ENCODE data around the gene CADM2.
"Not testable (repeated sequence)": the region's sequence is repeated elsewhere in the genome, so short reads cannot be mapped to it uniquely, and the experiment has no call there.

The CADM2 gene

DNA sequence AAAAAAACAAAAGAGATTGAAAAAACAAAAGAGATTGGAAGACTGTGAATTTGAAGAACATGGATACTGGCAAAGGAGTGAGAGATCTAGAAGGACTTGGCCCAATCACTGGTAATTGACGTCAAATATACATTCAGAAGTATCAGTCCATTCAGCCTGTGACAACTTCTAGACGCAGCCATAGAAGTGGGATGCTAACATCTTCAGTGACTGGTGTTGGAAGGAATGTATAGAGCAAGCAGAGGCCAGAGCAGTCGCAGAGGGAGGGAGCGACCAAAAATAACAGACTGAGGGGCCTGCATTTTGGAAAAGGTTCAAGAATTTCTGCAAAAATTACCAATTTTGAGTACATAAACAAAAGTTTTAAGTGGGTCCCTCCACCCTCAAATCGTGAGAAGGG, 473.3 kb downstream of the CADM2 start:
- Mint-ChIP-seq H3K4me3 (no peak overlapping the region), H3K9me3 (ENCODE audit: low read depth) (peaks cover 10% of the 10 kb centered on the region), H3K27me3 (no peaks in the 10 kb centered on the region), H3K36me3 (no peaks in the 10 kb centered on the region), H3K4me1 (ENCODE audit: low read depth) (no peaks in the 10 kb centered on the region), H3K27ac (no peak overlapping the region)

DNA sequence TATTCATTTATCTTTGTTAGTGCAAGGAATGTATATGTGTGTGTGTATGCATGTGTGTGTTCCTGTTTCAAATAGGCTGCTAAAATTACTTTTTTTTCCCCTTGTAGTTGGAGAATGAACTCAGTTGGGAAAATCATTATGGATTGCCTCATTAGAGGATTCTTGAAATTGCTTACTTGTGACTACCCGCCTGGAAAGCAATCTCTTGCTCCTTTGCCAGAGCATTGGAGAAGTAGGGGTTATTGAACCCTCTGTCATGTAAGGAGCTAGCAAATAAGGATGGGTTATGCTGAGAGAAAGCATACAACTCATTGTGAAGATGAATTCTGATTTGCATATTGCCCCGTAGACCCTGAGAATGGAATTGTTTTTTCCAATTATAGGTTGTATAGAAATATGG, 474.5 kb downstream of the CADM2 start:
- H3K9me3 Mint-ChIP-seq (ENCODE audit: low read depth): peaks cover 10% of the 10 kb centered on the region
- no peaks in the 10 kb centered on the region for H3K36me3 Mint-ChIP-seq
- no peak overlapping the region for H3K4me3 Mint-ChIP-seq
- H3K4me1 Mint-ChIP-seq (ENCODE audit: low read depth): no peaks in the 10 kb centered on the region
- no peaks in the 10 kb centered on the region for H3K27me3 Mint-ChIP-seq
- no peak overlapping the region for H3K27ac Mint-ChIP-seq

DNA sequence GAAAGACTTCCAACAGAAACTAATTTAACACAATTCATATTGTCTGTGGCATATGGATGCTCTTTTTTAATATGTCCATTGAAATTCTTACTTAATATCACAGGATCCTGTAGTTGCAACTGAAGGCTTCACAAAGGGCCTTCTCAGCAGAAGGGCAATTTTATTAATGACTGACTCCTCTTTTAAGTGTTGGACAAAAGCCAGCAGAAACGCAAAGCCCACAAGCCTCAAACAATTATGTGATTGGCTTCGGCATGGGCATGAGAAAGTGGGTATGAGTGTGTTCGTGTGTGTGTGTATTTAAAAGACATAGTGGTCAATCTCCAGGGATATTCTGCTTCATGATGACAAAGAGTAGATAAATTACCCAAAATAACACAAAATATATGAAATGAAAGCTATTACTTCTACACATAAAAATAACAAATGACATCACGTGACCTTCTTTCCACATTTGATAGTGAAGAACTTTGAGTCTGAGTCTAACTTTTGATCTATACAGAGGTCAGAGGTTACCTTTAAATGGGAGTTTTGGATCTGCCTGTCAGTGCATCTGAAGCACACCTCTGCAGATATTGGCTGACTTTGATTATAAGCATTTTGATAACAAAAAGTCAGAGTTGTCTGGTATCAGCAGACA, 496.9 kb downstream of the CADM2 start:
- Mint-ChIP-seq H3K4me3 (no peak overlapping the region), H3K9me3 (ENCODE audit: low read depth) (no peaks in the 10 kb centered on the region), H3K36me3 (no peaks in the 10 kb centered on the region), H3K27ac (no peak overlapping the region), H3K4me1 (ENCODE audit: low read depth) (no peaks in the 10 kb centered on the region), H3K27me3 (no peaks in the 10 kb centered on the region)

DNA sequence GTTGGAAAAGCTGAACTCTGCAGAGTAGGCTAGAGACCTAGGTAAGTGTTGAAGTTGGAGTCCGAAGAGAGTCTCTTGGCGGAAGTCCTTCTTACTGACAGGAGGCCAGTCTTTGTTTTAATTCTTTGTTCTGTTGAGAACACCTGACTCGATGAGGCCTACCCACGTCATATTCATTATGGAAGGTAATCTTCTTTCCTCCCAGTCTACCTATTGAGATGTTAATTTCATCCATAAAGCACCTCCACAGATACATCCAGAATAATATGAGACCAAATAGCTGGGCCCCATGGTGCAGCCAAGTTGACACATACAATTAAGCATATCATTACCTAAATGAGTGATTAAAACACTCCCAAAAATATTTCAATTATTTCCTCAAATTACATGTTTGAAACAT, 515.5 kb downstream of the CADM2 start:
- Mint-ChIP-seq H3K27ac (no peak overlapping the region), H3K4me1 (ENCODE audit: low read depth) (no peaks in the 10 kb centered on the region)

DNA sequence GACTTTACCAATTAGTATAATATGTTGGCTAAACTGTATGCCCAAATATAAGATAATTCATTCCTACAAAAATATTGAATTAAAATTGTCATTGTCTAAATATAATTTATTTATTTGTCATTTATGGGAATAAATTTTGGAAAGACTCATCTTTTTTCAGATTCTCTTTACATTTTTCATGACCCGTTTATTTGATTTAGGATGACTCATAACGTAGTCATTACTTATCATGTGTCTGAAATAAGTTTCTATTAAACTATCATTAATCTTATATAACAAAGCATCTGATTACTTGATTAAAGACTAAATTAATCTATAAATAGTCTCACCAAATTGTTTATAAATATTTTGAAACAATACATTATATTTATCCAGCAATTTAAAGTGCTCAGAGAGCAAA, 516.6 kb downstream of the CADM2 start:
- Mint-ChIP-seq H3K27me3 (no peaks in the 10 kb centered on the region), H3K4me3 (no peak overlapping the region), H3K4me1 (ENCODE audit: low read depth) (no peaks in the 10 kb centered on the region), H3K36me3 (no peaks in the 10 kb centered on the region), H3K27ac (no peak overlapping the region), H3K9me3 (ENCODE audit: low read depth) (peaks cover 8% of the 10 kb centered on the region)

More for the DNA sequence above, 515.5 kb downstream of the CADM2 start:
- Mint-ChIP-seq H3K36me3 (no peaks in the 10 kb centered on the region), H3K9me3 (ENCODE audit: low read depth) (peaks cover 8% of the 10 kb centered on the region), H3K4me3 (no peak overlapping the region), H3K27me3 (no peaks in the 10 kb centered on the region)

DNA sequence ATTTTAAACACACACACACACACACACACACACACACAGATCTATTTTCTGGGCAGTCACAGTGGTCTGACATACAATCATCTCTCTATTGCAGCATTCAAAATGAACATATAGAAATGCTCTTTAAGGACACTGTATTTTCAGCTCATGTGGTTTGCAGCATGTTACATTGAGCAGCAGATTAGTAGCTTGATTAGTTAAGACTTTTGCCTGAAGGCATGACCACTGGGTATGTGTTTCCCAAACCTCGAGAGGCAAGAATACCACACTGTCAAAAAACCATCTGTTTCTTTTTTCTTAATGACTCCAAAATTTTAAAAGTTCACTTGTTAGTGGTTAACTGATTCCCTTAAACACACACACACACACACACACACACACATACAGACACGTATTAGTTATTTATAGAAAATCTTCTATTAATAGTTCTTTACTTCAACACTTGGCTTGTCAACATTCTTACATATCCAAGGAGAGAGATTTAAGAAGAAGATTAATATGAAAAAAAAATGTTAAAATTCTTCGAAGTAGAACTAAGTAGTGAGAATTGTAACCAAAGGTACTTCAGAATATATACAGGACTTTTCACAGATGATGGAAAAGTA, 518.2 kb downstream of the CADM2 start:
- peaks cover 4% of the 10 kb centered on the region for H3K9me3 Mint-ChIP-seq (ENCODE audit: low read depth)
- no peak overlapping the region for H3K4me3 Mint-ChIP-seq

DNA sequence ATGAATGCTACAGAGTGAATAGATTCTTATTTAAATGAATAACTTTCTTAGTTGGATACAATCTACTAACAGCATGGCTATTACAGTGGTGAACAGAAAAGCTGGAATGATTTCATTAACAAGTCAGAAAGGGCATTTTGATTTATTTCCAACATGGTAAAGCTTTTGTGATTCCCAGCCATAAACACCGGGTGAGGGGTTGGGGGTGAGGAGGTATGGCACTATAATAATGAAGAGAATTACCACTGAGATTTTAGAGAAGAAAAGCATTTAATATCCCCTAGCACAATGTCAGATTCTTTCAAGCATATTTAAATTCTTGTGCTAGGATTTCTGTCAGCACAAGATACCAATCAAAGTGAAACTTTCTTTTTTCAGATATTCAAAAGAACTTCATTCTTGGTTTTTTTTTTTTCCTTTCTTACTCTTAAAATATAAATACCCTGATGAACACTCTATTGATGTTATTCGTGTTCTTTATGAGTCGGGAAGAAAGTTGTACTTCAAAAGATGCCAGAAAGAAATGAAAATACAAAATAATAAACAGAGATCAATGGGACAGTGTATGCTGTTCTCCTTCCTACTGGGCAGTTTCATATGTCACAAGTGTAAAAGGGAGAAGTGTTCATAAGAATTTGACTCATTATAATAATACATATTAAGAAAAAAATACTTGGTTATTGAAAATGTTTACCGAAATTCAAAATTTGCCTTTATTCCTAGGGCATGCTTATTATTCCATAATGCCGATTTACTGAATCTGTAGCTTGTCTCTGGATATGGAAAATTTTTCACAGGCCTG, 522.8 kb downstream of the CADM2 start:
- Mint-ChIP-seq H3K27me3 (no peaks in the 10 kb centered on the region), H3K27ac (no peak overlapping the region), H3K9me3 (ENCODE audit: low read depth) (peaks cover 3% of the 10 kb centered on the region), H3K4me1 (ENCODE audit: low read depth) (no peaks in the 10 kb centered on the region), H3K36me3 (no peaks in the 10 kb centered on the region), H3K4me3 (no peak overlapping the region)

More for the DNA sequence above, 518.2 kb downstream of the CADM2 start:
- Mint-ChIP-seq H3K27me3 (no peaks in the 10 kb centered on the region), H3K36me3 (no peaks in the 10 kb centered on the region), H3K27ac (no peak overlapping the region), H3K4me1 (ENCODE audit: low read depth) (no peaks in the 10 kb centered on the region)

DNA sequence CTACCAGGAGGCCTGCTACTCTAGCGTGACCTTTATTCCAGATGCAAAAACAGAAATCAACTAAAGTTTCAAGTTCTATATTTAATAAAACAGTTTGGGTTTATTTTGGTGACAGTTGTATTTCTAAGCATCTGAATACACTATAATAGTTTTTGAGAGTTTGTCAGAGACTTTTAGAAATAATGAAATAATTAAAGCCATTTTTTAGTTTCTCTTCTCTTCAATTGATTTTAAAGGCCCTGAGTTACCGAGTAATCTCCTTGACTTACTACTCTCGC, 523.4 kb downstream of the CADM2 start:
- Mint-ChIP-seq H3K4me1 (ENCODE audit: low read depth) (no peaks in the 10 kb centered on the region), H3K27me3 (no peaks in the 10 kb centered on the region), H3K27ac (no peak overlapping the region), H3K9me3 (ENCODE audit: low read depth) (no peaks in the 10 kb centered on the region), H3K4me3 (no peak overlapping the region), H3K36me3 (no peaks in the 10 kb centered on the region)

DNA sequence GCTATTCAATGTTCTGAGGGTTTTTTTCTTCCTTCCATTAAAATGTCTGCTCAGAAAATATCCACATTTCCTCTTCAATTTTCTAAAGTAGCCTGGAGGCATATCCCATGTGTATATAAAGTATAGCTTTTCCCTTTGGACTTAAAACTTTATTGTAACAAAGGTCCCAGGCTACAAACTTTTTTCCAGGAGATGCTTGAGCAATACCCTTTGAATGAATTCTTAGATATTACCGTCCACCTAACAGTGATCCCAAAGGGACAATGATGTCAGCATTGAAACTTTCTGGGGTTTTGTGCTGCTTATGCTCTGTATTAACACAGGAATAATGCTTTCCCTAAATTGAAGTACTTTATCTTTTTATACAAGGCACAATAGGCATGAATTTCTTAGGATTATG, 525.2 kb downstream of the CADM2 start:
- Mint-ChIP-seq H3K27ac (no peak overlapping the region), H3K4me3 (no peak overlapping the region), H3K9me3 (ENCODE audit: low read depth) (no peaks in the 10 kb centered on the region), H3K4me1 (ENCODE audit: low read depth) (no peaks in the 10 kb centered on the region), H3K36me3 (no peaks in the 10 kb centered on the region), H3K27me3 (no peaks in the 10 kb centered on the region)

DNA sequence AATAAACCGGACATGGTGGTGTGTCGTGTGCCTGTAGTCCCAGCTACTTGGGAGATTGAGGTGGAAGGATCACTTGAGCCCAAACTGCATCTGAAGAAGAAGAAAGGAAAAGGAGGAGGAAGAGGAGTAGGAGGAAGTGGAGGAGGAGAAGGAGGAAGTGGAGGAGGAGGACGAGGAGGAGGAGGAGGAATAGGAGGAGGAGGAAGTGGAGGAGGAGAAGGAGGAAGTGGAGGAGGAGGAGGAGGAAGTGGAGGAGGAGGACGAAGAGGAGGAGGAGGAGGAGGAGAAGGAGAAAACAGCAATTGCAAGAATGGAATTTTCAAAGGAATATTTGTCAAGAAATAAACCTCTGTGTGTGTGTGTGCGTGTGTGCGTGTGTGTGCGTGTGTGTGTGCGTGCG, 528.6 kb downstream of the CADM2 start:
- Mint-ChIP-seq H3K27ac (no peak overlapping the region), H3K27me3 (no peaks in the 10 kb centered on the region), H3K36me3 (no peaks in the 10 kb centered on the region), H3K4me3 (no peak overlapping the region), H3K9me3 (ENCODE audit: low read depth) (no peaks in the 10 kb centered on the region), H3K4me1 (ENCODE audit: low read depth) (no peaks in the 10 kb centered on the region)

DNA sequence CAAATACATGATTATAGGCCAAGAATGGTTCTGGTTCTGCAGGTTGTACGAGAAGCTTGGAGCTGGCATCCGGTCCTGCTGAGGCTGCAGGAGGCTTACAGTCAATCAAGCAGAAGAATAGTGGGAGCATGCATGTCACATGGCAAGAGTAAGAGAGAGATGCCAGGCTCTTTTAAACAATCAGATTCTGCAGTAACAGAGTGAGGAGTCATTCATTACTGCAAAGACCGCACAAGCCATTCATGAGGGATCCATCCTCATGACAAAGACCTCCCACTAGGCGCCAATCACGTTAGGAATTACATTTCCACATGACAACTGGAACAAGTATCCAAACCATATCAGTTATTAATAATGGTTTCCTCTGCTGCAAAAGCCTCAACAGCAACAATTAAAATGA, 536.8 kb downstream of the CADM2 start:
- no peak overlapping the region for H3K27ac Mint-ChIP-seq
- H3K4me3 Mint-ChIP-seq: no peak overlapping the region
- H3K36me3 Mint-ChIP-seq: no peaks in the 10 kb centered on the region
- H3K4me1 Mint-ChIP-seq (ENCODE audit: low read depth): no peaks in the 10 kb centered on the region
- H3K9me3 Mint-ChIP-seq (ENCODE audit: low read depth): no peaks in the 10 kb centered on the region
- H3K27me3 Mint-ChIP-seq: no peaks in the 10 kb centered on the region

DNA sequence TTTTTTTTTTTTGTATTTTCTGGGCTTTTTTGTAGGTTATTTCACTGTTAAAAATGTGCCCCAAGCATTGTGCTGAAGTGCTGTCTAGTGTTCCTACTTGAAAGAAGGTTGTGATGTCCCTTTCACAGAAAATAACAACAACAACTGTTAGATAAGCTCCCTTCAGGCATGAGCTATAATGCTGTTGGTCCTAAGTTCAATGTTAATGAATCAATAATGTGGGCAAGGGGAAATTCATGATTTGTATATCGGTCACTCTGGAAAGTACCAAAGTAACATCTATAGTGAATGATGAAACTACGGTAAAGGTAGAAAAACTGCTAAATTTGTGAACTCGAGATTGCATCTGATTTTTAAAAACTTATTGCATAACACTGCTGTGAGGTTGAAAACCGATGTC, 539.4 kb downstream of the CADM2 start:
- no peak overlapping the region for H3K4me3 Mint-ChIP-seq
- no peaks in the 10 kb centered on the region for H3K27me3 Mint-ChIP-seq
- H3K9me3 Mint-ChIP-seq (ENCODE audit: low read depth): no peaks in the 10 kb centered on the region
- no peaks in the 10 kb centered on the region for H3K36me3 Mint-ChIP-seq
- H3K4me1 Mint-ChIP-seq (ENCODE audit: low read depth): no peaks in the 10 kb centered on the region
- H3K27ac Mint-ChIP-seq: no peak overlapping the region

DNA sequence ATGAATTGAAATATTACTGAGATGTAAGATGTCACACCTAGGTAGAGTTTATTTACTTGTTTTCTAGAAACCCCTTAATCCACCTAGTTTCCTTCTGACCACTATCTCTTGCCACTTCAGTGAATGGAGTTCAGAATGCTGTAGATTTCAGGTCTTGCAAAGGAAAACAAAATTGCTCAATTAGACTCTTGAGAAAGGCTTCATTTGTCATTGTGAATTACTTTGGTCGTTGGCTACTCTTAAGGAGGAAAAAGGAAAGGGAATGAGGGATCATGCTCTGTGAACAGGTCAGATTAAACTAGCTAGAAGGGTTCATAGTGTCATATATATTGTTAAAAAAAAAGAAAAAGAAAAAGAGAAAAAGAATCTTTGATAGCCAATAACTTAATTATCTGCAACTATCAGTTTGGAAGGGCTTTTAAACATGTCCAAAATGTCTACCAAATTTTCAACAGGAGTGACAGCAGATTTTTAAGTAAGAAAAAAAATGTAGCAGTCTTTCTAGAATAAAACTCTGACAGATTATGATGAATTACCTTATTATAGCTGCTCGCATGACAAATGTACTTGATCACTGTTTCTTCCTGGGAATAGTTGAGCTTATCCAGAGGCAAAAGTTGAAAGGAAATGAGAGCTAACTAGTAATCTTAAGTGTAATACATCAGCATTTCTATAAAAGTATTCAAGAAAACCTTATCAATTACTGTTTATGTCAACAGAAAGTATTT, 543.5 kb downstream of the CADM2 start:
- Mint-ChIP-seq H3K4me3 (no peak overlapping the region), H3K27me3 (no peaks in the 10 kb centered on the region), H3K27ac (no peak overlapping the region)

DNA sequence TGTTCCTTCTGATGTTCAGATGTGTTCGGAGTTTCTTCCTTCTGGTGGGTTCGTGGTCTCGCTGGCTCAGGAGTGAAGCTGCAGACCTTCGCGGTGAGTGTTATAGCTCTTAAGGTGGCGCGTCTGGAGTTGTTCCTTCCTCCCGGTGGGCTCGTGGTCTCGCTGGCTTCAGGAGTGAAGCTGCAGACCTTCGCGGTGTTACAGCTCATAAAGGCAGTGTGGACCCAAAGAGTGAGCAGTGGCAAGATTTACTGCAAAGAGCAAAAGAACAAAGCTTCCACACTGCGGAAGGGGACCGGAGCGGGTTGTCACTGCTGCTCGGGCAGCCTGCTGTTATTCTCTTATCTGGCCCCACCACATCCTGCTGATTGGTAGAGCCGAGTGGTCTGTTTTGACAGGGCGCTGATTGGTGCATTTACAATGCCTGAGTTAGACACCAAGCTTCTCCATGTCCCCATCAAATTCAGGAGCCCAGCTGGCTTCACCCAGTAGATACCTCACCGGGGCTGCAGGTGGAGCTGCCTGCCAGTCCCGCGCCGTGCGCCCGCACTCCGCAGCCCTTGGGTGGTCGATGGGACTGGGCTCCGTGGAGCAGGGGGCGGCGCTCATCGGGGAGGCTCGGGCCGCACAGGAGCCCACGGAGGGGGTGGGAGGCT, 545.5 kb downstream of the CADM2 start:
- H3K36me3 Mint-ChIP-seq; H3K9me3 Mint-ChIP-seq (ENCODE audit: low read depth); H3K27ac Mint-ChIP-seq; H3K27me3 Mint-ChIP-seq; H3K4me3 Mint-ChIP-seq; H3K4me1 Mint-ChIP-seq (ENCODE audit: low read depth): not testable (repeated sequence)

More for the DNA sequence above, 543.5 kb downstream of the CADM2 start:
- H3K4me1 Mint-ChIP-seq (ENCODE audit: low read depth): no peaks in the 10 kb centered on the region
- H3K9me3 Mint-ChIP-seq (ENCODE audit: low read depth): no peaks in the 10 kb centered on the region
- H3K36me3 Mint-ChIP-seq: no peaks in the 10 kb centered on the region
